GM18517 (cell line): Measurements from ENCODE around the gene PPP1R12C.
"Not testable (repeated sequence)": the region's sequence is repeated elsewhere in the genome, so short reads cannot be mapped to it uniquely, and the experiment has no call there.

Experiments used
- ATAC-seq: cut with Tn5 transposase; IDR thresholded peaks from one replicate; pipeline ENCODE4 v1.9.1; 2021; ENCODE audit warnings: mild to moderate bottlenecking, moderate library complexity; ENCODE audit not compliant: unreplicated experiment

PPP1R12C gene

DNA sequence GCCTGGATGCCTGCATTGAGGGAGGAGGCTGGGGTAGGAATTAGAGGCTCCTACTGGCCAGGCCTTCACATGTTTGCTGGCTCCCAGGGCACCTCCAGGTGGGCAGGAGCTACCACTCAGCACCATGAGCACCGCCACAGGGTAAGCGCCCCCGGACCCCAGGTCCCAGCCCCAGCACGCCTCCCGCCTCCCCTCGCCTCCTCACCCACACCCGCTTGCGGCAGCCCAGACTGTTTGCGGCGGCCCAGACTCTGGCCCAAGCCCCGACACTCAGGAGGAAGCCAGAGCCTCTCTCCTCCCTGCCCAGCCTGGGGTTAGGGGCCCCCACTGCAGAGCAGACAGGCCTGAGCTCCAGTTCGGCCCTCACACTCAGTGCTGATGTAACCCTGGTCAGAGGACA, 41.1 kb downstream of the PPP1R12C start:
- no peak for ATAC-seq

DNA sequence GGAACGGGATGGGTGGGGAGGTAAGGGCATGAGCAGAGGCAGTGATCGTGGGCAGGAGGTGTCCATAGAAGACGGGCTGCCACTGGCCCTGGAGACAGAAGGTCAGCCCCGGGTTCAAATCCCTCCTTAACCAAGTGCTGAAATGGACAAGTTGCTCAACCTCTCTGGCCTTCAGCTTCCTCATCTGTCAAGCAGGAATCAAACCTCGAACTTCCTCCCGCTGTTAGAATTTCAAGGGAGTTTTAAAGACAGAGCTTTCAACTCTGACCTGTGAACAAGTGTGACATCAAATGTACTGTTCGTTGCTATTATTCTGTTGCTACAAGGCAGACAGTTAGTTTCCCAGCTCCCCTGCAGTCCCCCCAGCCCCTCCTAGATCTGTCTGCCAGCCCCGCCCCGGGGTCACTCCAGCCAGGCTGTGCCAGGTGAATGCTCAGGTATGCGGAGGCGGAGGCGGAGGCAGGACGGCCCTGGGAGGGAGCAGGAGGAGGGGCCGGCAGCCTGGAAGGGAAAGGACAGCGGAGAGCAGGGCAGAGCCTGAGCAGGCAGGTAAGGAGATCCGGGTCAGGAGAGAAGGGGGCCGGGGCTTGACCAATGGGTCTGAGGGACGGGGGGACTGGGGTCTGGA, 42.0 kb downstream of the PPP1R12C start, which contains the start of gene EPS8L1:
Gene EPS8L1 (plus strand): TSS at position 499 of the 628 bp plus-strand sequence. CDS start 576 bp downstream, outside the sequence.
- ATAC-seq: no peak

DNA sequence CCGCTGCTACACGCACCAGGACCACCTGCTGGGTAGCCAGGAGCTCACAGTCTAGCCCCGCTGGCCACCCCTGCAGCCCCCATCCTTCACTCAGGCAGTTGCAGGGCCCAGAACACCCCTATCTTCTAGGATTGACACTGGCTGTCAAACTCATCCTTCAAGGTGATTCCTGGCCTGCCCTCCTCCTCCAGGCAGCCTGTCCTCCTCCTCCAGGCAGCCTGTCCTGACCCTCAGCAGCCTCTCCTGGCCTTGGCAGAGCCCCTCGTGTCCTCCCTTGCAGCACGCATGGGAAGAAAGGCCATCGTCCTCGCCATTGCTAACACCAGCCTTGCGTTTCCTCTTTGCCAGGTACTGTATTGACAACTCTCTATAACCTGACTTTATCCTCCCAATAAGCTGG, 45.5 kb downstream of the PPP1R12C start:
- ATAC-seq: no peak

DNA sequence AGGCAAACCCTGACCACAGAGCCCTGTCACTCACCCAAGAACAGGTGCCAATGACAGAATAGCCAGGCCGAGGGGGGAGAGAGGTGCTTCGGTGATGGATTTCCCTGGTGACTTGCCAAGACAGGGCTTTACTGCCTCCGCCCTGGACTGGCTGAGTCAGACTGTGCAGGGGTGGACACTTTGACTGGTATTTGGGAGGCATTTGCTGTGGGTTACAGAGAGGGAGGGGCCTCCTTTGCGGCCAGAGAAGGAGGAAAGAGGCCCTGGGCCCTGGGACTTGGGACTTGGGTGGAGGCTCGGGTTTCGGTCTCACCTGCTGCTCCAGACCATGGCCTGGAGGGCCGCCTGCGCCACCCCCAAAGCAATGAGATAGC, 46.3 kb downstream of the PPP1R12C start:
- no peak for ATAC-seq

GRCh38 chr19:55070466-55071128, 46.8 kb downstream of the PPP1R12C start:
- no peak for ATAC-seq

- ATAC-seq: no peak
These were observed 47.6 kb downstream of the PPP1R12C start for GRCh38 chr19:55069865-55070197.

GRCh38 chr19:55068950-55069864, 48.2 kb downstream of the PPP1R12C start:
- ATAC-seq: no peak

GRCh38 chr19:55067869-55068268, 49.6 kb downstream of the PPP1R12C start:
- no peak for ATAC-seq

DNA sequence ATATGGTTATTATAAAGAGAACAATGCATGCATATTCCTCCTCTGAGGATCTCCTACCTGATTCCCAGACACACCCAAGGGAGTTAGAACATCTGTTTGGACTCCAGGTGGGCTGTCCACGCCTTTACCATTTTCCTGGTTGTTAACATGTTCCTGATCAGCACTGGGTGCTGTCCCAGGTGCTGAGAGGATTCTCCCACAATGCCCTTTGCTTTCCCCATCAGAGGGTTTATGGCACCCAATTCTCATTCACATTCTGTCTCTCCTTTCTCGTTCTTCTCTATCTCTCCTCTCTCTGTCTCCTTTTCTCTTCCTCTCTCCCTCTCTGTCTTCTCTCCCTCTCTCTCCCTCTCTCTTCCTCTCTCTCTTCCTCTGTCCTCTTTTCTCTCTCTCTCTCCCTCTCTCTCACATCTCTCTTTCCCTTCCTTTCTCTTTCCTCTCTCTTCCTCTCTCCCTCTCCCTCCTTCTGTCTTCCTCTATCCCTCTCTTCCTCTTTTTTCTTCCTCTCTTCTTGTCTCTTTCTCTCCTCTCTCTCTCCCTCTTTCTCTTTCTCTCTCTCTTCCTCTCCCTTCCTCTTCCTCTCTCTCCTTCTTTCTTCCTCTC, 51.2 kb downstream of the PPP1R12C start:
- no peak for ATAC-seq

GRCh38 chr19:55065516-55065915, 51.9 kb downstream of the PPP1R12C start:
- not testable (repeated sequence) for ATAC-seq

- ATAC-seq: no peak
These were observed 54.0 kb downstream of the PPP1R12C start for GRCh38 chr19:55063492-55063843.

DNA sequence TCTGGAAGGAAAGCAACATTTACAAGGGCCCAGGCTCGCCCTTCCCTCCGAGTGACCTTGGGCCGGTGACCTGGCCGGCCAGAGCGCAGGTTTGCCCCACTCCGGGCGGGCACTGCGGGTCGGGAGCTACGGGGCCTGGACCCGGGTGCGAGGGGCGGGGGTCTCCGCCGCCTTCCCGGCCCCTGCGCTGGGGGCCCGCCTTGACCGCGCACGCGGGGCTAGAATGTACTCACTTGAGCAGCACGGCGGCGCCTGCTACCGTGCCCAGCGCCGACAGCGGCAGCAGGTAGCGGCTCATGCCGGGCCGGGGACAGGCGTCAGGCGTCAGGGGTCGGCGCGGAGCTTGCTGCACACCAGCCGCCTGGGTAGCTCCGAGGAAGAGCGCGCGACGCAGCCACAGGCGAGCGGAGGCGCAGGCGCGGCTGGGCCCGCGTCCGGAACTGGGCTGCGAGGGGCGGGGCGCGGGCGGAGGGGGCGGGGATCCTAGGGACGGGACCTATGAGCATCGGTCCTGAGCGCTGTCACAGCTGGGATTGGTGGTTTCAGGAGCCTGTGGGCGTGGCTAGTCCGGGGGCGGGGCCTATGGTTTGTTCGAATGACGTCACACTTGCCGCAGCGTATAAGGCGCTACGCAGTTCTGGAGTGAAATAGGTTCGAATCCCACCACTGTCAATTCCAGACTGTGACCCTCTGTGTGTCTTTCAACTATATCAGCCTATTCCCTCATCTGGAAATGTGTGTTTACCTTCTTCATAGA, 54.5 kb downstream of the PPP1R12C start, which contains the start of gene RDH13:
Gene RDH13 (minus strand): TSS at position 414 of the 757 bp plus-strand sequence. CDS start 116 bp downstream, at position 298.
- peak; percentile 63 for ATAC-seq

DNA sequence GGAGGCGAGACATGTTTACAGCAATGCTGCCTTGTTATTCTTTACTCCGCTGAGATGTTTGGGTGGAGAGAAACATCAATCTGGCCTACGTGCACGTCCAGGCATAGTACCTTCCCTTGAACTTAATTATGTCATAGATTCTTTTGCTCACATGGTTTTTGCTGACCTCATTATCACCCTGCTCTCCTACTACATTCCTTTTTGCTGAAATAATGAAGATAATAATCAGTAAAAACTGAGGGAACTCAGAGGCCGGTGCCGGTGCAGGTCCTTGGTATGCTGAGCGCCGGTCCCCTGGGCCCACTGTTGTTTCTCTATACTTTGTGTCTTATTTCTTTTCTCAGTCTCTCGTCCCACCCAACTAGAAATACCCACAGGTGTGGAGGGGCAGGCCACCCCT, 57.1 kb downstream of the PPP1R12C start:
- not testable (repeated sequence) for ATAC-seq

GRCh38 chr19:55058781-55059610, 58.4 kb downstream of the PPP1R12C start:
- no peak for ATAC-seq

- ATAC-seq: no peak
These were observed 60.6 kb downstream of the PPP1R12C start for GRCh38 chr19:55056827-55057226.

DNA sequence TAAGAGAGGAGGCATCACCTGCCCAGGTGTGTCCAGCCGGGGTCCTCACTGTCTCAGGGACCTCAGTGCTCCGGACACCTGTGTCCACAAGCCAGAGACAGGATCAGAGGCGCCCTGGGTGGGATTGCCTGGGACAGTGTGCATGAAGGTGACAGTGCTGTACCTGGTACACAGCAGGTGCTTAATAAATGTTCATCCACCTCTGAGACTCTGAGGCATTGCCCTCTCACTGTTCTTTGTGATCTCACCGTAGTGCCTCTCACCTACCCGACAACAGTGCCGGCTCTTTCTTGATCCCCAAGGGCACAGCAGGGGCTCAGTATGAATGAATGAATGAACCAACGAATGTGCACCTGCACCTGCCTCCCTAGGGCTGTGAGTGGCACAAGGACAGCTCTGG, 63.7 kb downstream of the PPP1R12C start:
- no peak for ATAC-seq

GRCh38 chr19:55050749-55051532, 66.5 kb downstream of the PPP1R12C start:
- no peak for ATAC-seq

DNA sequence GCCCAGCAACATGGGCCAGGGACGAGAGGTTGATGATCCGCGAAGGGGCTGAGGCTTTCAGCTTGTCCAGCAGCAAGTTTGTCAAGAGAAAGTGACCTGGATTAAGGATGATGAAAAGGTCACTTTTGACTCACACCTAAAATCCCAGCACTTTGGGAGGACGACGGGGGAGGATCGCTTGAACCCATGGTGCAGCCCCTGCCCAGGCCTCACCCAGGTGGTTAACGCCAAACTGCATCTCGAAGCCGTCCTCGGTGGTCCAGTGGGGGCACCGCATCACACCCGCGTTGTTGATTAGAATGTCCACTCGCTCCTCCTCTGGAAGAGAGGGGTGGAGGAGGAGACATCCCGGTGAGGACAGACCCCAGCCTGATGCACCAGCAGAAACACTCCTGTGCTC, 69.0 kb downstream of the PPP1R12C start:
- no peak for ATAC-seq

- ATAC-seq: no peak
These were observed 69.5 kb downstream of the PPP1R12C start for GRCh38 chr19:55047951-55048350.
